A673 (cell line): ENCODE data around the gene GLCCI1. TPM values are rescaled to one million over a fixed set of nuclear protein-coding genes. Genes with fewer than 3 reads are reported as not detected.

Source experiments
- BruUV-seq: library from RNA; stranded (reverse); fragments of 400-500 nt; replicated peaks from 2 replicates; lab custom pipeline; 2021; lab: Mats Ljungman, UMichigan
- CTCF ChIA-PET: fragments of 300-600 bp; sonication (Branson Sonifier 250); formaldehyde crosslinking; loops from one replicate; lab custom pipeline; 2022; ENCODE audit warnings: antibody characterized with exemption; lab: Charles Lee
- POLR2A ChIA-PET: fragments of 300-600 bp; sonication (Branson Sonifier 250); formaldehyde crosslinking; loops from one replicate; lab custom pipeline; 2022; ENCODE audit warnings: antibody characterized with exemption; ENCODE audit not compliant: low non-redundant PET; lab: Charles Lee
- DNase-seq: peaks from one replicate; pipeline ENCODE4 v3.0.0-alpha.2; 2015; ENCODE audit warnings: low spot score
- H3K27ac ChIP-seq: fragments of 200-600 bp; sonication (generic); 2 replicates; pipeline ENCODE4 v1.5.1; 2016; ENCODE audit warnings: mixed run types, low read depth, mild to moderate bottlenecking, mixed read lengths, antibody characterized with exemption, low read length; ENCODE audit not compliant: poor library complexity, severe bottlenecking
- H3K27me3 ChIP-seq: fragments of 200-600 bp; sonication (generic); replicated peaks from 2 replicates; pipeline ENCODE4 v1.6.1; 2017; ENCODE audit warnings: mixed run types, low read depth, mild to moderate bottlenecking, mixed read lengths, antibody characterized with exemption, low read length; ENCODE audit not compliant: insufficient read depth, poor library complexity
- H3K36me3 ChIP-seq: fragments of 200-600 bp; sonication (generic); 2 replicates; pipeline ENCODE4 v1.6.1; 2016; ENCODE audit warnings: mixed run types, mild to moderate bottlenecking, mixed read lengths, antibody characterized with exemption, low read length; ENCODE audit not compliant: insufficient read depth, poor library complexity, severe bottlenecking
- H3K4me1 ChIP-seq: fragments of 200-600 bp; sonication (generic); 2 replicates; pipeline ENCODE4 v1.6.1; 2017; ENCODE audit warnings: mixed run types, mild to moderate bottlenecking, mixed read lengths, antibody characterized with exemption, low read length; ENCODE audit not compliant: insufficient read depth, poor library complexity, severe bottlenecking
- H3K4me3 ChIP-seq: fragments of 200-600 bp; sonication (generic); 2 replicates; pipeline ENCODE4 v1.5.1; 2016; ENCODE audit warnings: low read depth, mixed run types, mild to moderate bottlenecking, mixed read lengths, low read length; ENCODE audit not compliant: poor library complexity, severe bottlenecking
- H3K9me3 ChIP-seq: fragments of 200-600 bp; sonication (generic); 2 replicates; pipeline ENCODE4 v1.6.1; 2016; ENCODE audit warnings: mixed run types, low read depth, mild to moderate bottlenecking, mixed read lengths, antibody characterized with exemption, low read length; ENCODE audit not compliant: poor library complexity, severe bottlenecking
- CTCF ChIP-seq: fragments of 300-800, 200-600 bp; sonication (generic); conservative IDR thresholded peaks from 2 replicates; pipeline ENCODE4 v1.5.1; 2017; ENCODE audit warnings: low read depth, mild to moderate bottlenecking, antibody characterized with exemption, low read length, moderate library complexity, mixed read lengths
- EZH2 ChIP-seq: fragments of 200-600 bp; sonication (generic); IDR thresholded peaks from 2 replicates; pipeline ENCODE4 v1.6.1; 2017; ENCODE audit warnings: borderline replicate concordance, low read depth, mild to moderate bottlenecking, mixed read lengths, antibody characterized with exemption, low read length; ENCODE audit not compliant: poor library complexity, severe bottlenecking
- intact Hi-C: fragments of 100-400 bp; cut with micrococcal nuclease; formaldehyde crosslinking; loops from one replicate; pipeline ENCODE4 v1.10.0; 2022; ENCODE audit not compliant: unreplicated experiment
- total RNA-seq: library from RNA; stranded (reverse); gene quantifications from 2 replicates; pipeline ENCODE4 v1.2.3, GENCODE V29; 2021

GLCCI1 gene
- total RNA-seq, 1 experiment from 2014 or later = 6.9 TPM

- Histone ChIP-seq H3K27me3 (no peaks in the 10 kb centered on the region), H3K27ac (no peak overlapping the region), H3K4me3 (no peak overlapping the region), H3K4me1 (no peaks in the 10 kb centered on the region), H3K36me3 (no peaks in the 10 kb centered on the region), H3K9me3 (no peaks in the 10 kb centered on the region)
- CTCF ChIA-PET = no interaction called here
- intact Hi-C loops = no loop called here
- no TSS peak for BruUV-seq
- no peak for DNase-seq
- POLR2A ChIA-PET = no interaction called here
- TF ChIP-seq CTCF = no peak
- TF ChIP-seq EZH2 = no peak
Observed at GRCh38 chr7:8133188-8133848, 164.7 kb downstream of the GLCCI1 start.

GRCh38 chr7:8134089-8134733, 165.6 kb downstream of the GLCCI1 start:
- H3K4me3 ChIP-seq = no peak overlapping the region
- ChIA-PET CTCF (no interaction called here), POLR2A (no interaction called here)
- no peak for DNase-seq
- BruUV-seq = no TSS peak
- intact Hi-C loops = no loop called here
- H3K27me3 ChIP-seq = no peaks in the 10 kb centered on the region
- no peaks in the 10 kb centered on the region for H3K36me3 ChIP-seq
- TF ChIP-seq CTCF (no peak), EZH2 (no peak)
- H3K27ac ChIP-seq = no peak overlapping the region
- H3K4me1 ChIP-seq = no peaks in the 10 kb centered on the region
- no peaks in the 10 kb centered on the region for H3K9me3 ChIP-seq

- ChIA-PET POLR2A (no interaction called here), CTCF (no interaction called here)
- no peaks in the 10 kb centered on the region for H3K36me3 ChIP-seq
- DNase-seq = no peak
- BruUV-seq = no TSS peak
- no peak overlapping the region for H3K4me3 ChIP-seq
- no peak for TF ChIP-seq EZH2
- no peak for TF ChIP-seq CTCF
- no peaks in the 10 kb centered on the region for H3K9me3 ChIP-seq
- intact Hi-C loops = no loop called here
- no peaks in the 10 kb centered on the region for H3K4me1 ChIP-seq
- H3K27me3 ChIP-seq = no peaks in the 10 kb centered on the region
- H3K27ac ChIP-seq = no peak overlapping the region
Observed at GRCh38 chr7:8135417-8135816, 166.8 kb downstream of the GLCCI1 start.
